Esophagus muscularis mucosa (tissue), 3 donors: ENCODE data around the gene TRIM29.

Experiments used
- CTCF ChIP-seq, 3 experiments: fragments of 200-600 bp in 2 of 3; fragments of 450-650 bp in 1 of 3; sonication (generic) in 2 of 3; IDR thresholded peaks; one replicate each; pipeline ENCODE4 v1.5.1; 2017 to 2019; ENCODE audit warnings: antibody characterized with exemption in 3 of 3, mild to moderate bottlenecking in 2 of 3, moderate library complexity in 1 of 3
- POLR2A ChIP-seq: fragments of 450-650 bp; IDR thresholded peaks from one replicate; pipeline ENCODE4 v1.6.1; 2017; ENCODE audit warnings: antibody characterized with exemption, moderate library complexity, mild to moderate bottlenecking, low read depth

DNA sequence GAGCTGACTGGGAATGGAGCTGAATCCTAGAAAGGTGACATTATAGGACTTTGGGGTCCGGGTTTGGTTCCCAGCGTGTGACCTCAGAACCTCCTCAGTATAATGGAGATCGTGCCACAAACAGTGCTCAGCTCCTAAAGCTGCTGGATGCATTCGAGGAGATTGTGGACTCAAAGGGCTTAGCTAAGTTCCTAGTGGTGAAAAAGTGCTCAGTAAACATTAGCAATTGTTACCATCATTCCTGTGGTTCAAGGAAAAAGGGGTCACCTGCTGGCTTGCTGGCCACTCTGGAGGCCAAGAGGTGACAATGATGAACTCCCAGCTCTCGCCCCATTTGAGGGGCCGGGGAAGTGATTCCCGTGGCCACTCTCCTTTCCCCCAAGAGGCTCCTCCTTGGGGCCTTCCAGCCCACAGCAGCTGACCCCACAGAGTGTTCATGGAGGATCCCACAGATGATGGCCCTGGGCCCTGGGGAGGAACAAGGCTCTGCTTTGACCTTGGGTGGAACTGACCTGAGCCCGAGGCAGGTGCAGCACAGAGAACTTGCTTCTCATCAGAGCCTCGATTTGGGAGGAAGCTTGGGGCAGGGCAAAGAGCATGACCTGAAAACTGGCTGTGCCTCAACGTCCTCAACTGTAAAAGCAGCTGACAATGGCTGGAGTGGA is 40.1 kb downstream of the TRIM29 start:
- TF ChIP-seq CTCF (IDR thresholded peaks at IDR 0.05) (no peak), POLR2A (no peak)
